Colonic mucosa (tissue), 4 donors: ENCODE data around the gene ACVR1B. TPM values are rescaled to one million over a fixed set of nuclear protein-coding genes. Genes with fewer than 3 reads are reported as not detected.

ENCODE experiments used
- DNase-seq: peaks from one replicate; pipeline ENCODE4 v3.0.0-alpha.2; 2020
- H3K27ac ChIP-seq: fragments of 200-600 bp; one replicate; pipeline ENCODE4 v1.8.0; 2021
- H3K27me3 ChIP-seq: fragments of 200-600 bp; one replicate; pipeline ENCODE4 v1.8.0; 2021
- H3K36me3 ChIP-seq: fragments of 200-600 bp; one replicate; pipeline ENCODE4 v1.8.0; 2021
- H3K4me1 ChIP-seq: fragments of 200-600 bp; one replicate; pipeline ENCODE4 v1.8.0; 2021; ENCODE audit warnings: mild to moderate bottlenecking
- H3K4me3 ChIP-seq: fragments of 200-600 bp; one replicate; pipeline ENCODE4 v1.8.0; 2021
- H3K9ac ChIP-seq, 2 donors: one replicate each; pipeline ENCODE4 v1.7.0; 2013; ENCODE audit warnings: control low read depth in 2 of 2, low read depth in 2 of 2, low read length in 2 of 2
- H3K9me3 ChIP-seq: fragments of 200-600 bp; one replicate; pipeline ENCODE4 v1.8.0; 2021
- CTCF ChIP-seq: fragments of 200-600 bp; IDR thresholded peaks from one replicate; pipeline ENCODE4 v1.8.0; 2022; ENCODE audit warnings: antibody characterized with exemption, mild to moderate bottlenecking
- intact Hi-C: fragments of 100-400 bp; cut with DNase I; formaldehyde crosslinking; loops from one replicate; pipeline ENCODE4 v1.14.1; 2022
- total RNA-seq, 2 donors: library from RNA; stranded (reverse); fragmentation: NEBNext Ultra II Directional in 1 of 2; extraction: Animal tissue kit (Norgen Biotek cat#: 25700) in 1 of 2; gene quantifications; one replicate each; pipeline ENCODE4 v1.2.1, GENCODE V29; 2021
- donor health status: healthy.
- donor health status: DM: no; HTN: no; CAD: no.
- donor health status: DM: no; HTN: no; CAD: no.

ACVR1B gene
- total RNA-seq, 2 donors from 2014 or later: 56.0 to 63.0 TPM

DNA sequence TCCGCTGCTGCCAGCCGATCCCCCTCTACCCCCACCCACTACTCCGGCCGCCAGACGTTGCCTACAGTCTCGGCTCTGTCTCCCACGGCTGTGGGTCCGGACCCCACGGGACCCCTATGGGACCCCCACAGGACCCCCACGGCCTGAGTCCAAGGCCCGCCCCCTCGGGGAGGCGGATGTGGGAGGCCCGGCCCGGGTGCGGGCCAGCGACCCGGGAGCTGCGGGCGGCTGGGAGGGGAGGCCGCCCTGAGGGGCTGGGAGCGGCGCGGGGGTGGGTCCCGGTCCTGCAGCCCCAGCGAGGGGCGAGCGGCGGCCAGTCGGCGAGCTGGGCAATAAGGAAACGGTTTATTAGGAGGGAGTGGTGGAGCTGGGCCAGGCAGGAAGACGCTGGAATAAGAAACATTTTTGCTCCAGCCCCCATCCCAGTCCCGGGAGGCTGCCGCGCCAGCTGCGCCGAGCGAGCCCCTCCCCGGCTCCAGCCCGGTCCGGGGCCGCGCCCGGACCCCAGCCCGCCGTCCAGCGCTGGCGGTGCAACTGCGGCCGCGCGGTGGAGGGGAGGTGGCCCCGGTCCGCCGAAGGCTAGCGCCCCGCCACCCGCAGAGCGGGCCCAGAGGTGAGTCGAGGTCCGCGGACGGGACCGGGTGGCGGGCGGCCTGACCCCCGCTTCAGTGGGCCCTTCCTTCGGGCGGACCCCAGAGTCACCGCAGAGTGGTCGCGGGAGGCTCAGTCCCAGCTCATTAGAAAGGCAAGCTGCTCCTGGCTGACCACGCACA lies 44.2 kb upstream of the ACVR1B start, which contains the start of gene ACVRL1:
TSS of gene ACVRL1 (plus strand) at position 422 of the 773 bp plus-strand sequence. CDS start 4,971 bp downstream, outside the sequence.
- Histone ChIP-seq H3K27me3 (no peaks in the 10 kb centered on the region), H3K27ac (peak within 1 kb of the TSS; percentile 81), H3K9ac (peak within 1 kb of the TSS; percentile 80 to 95), H3K9me3 (no peaks in the 10 kb centered on the region), H3K4me1 (peaks cover 30% of the 10 kb centered on the region), H3K4me3 (peak within 1 kb of the TSS; percentile 66), H3K36me3 (no peaks in the 10 kb centered on the region)
- intact Hi-C loops: no loop called here
- DNase-seq: peak; percentile 60
- no peak for TF ChIP-seq CTCF

DNA sequence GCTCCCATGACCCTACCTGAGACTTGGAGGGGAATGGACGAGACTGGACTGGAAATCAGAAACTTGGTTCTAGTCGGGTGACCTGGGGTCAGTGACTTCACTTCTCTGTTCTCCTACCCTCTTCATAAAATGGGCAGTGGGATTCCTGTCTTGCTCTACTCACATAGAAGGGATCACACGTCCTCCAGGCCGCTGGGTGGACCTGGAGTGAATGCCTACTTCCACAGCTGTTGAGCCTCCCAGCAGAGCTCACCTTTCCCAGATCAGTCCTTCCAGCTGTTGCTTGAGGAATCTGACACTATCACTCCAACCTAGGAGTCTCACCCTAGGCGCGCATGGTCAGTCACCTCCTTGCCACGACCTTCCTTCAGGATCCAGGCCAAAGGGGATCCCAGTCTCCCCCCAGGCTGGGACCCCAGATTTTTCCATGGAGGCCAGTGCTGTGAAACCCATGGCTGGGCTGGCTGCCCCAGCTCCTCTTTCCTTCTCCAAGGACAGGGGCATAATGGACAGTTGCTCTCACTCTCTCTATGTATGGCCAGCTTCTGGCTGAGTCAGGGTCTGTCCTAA lies 43.6 kb upstream of the ACVR1B start:
- Histone ChIP-seq H3K27ac (peak overlapping the region; percentile 81), H3K9me3 (no peaks in the 10 kb centered on the region), H3K9ac (peak overlapping the region; percentile 80 to 95), H3K4me1 (peaks cover 31% of the 10 kb centered on the region), H3K27me3 (no peaks in the 10 kb centered on the region), H3K36me3 (no peaks in the 10 kb centered on the region), H3K4me3 (peak overlapping the region; percentile 66)
- intact Hi-C loops: no loop called here
- TF ChIP-seq CTCF: no peak
- no peak for DNase-seq

- peak overlapping the region; percentile 66 for H3K4me3 ChIP-seq
- H3K36me3 ChIP-seq: no peaks in the 10 kb centered on the region
- H3K9ac ChIP-seq: peak overlapping the region in 1 of 2 donors; percentile 80
- peak overlapping the region; percentile 50 for H3K27ac ChIP-seq
- peaks cover 31% of the 10 kb centered on the region for H3K4me1 ChIP-seq
- no peaks in the 10 kb centered on the region for H3K9me3 ChIP-seq
- intact Hi-C loops: no loop called here
- DNase-seq: no peak
- H3K27me3 ChIP-seq: no peaks in the 10 kb centered on the region
- TF ChIP-seq CTCF: no peak
Observed at GRCh38 chr12:51908876-51909592, 42.5 kb upstream of the ACVR1B start.

DNA sequence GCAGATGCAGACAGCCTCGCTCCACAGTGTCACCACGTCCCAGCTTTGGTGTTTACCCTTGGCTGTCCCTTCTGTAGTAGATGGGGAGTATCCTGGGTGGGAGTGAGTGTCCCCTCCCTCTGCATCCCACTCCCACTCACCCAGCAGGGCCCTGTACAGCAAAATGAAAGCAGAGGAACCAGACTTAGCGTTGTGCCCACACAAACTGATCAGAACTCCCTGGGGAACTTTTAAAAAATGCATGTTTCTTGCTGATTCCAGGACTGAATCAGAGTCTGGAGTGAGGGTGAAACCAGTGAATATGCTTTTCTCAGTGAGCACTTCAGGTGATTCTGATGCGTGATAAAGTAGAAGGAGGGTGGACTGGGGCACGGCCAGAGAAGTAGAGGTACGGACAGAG lies 41.3 kb upstream of the ACVR1B start:
- Histone ChIP-seq H3K4me3 (no peak overlapping the region), H3K27ac (peak overlapping the region; percentile 50), H3K9me3 (no peaks in the 10 kb centered on the region), H3K9ac (peak overlapping the region in 1 of 2 donors; percentile 9), H3K27me3 (no peaks in the 10 kb centered on the region), H3K36me3 (no peaks in the 10 kb centered on the region), H3K4me1 (peaks cover 31% of the 10 kb centered on the region)
- intact Hi-C loops: no loop called here
- TF ChIP-seq CTCF: no peak
- DNase-seq: no peak

GRCh38 chr12:51910691-51911090 lies 40.8 kb upstream of the ACVR1B start:
- no peaks in the 10 kb centered on the region for H3K9me3 ChIP-seq
- no peak for DNase-seq
- intact Hi-C loops: no loop called here
- no peak for TF ChIP-seq CTCF
- H3K27me3 ChIP-seq: no peaks in the 10 kb centered on the region
- H3K27ac ChIP-seq: peak overlapping the region; percentile 50
- no peak overlapping the region for H3K4me3 ChIP-seq
- peak overlapping the region; percentile 9 to 38 for H3K9ac ChIP-seq
- H3K4me1 ChIP-seq: peaks cover 31% of the 10 kb centered on the region
- peaks cover 2% of the 10 kb centered on the region for H3K36me3 ChIP-seq
